Measurements from ENCODE around the gene SNRNP25.

Gene SNRNP25

GRCh38 chr16:74747-75334, 21.2 kb downstream of the SNRNP25 start:
- Histone ChIP-seq H3K9ac (ENCODE audit: low read length) (no peak overlapping the region), H3K4me2 (ENCODE audit: low read depth, low read length, poor library complexity, severe bottlenecking) (no peak overlapping the region), H3K79me2 (ENCODE audit: insufficient read depth, low read length) (no peaks in the 10 kb centered on the region), H3K4me3 (ENCODE audit: insufficient read depth, low read length, poor library complexity, severe bottlenecking) (no peak overlapping the region), H3F3A (ENCODE audit: insufficient read depth) (no peaks in the 10 kb centered on the region), H3K27ac (ENCODE audit: low read depth, low read length) (no peak overlapping the region), H3K27me3 (ENCODE audit: low read length) (no peaks in the 10 kb centered on the region), H3K36me3 (ENCODE audit: low read length) (no peaks in the 10 kb centered on the region), H3K9me3 (ENCODE audit: insufficient read depth, low read length) (no peaks in the 10 kb centered on the region), H3K9me2 (replicated peaks; ENCODE audit: insufficient read depth, low read length) (no peaks in the 10 kb centered on the region), H4K20me1 (ENCODE audit: low read depth, low read length) (no peaks in the 10 kb centered on the region), H2AFZ (ENCODE audit: low read depth, low read length, severe bottlenecking) (no peak overlapping the region)
- TF ChIP-seq CTCF (IDR thresholded peaks at IDR 0.05; ENCODE audit: insufficient read depth, low read length, poor library complexity, severe bottlenecking) (no peak), EZH2phosphoT487 (conservative IDR thresholded peaks at IDR 0.05; ENCODE audit: low read length) (no peak)

DNA sequence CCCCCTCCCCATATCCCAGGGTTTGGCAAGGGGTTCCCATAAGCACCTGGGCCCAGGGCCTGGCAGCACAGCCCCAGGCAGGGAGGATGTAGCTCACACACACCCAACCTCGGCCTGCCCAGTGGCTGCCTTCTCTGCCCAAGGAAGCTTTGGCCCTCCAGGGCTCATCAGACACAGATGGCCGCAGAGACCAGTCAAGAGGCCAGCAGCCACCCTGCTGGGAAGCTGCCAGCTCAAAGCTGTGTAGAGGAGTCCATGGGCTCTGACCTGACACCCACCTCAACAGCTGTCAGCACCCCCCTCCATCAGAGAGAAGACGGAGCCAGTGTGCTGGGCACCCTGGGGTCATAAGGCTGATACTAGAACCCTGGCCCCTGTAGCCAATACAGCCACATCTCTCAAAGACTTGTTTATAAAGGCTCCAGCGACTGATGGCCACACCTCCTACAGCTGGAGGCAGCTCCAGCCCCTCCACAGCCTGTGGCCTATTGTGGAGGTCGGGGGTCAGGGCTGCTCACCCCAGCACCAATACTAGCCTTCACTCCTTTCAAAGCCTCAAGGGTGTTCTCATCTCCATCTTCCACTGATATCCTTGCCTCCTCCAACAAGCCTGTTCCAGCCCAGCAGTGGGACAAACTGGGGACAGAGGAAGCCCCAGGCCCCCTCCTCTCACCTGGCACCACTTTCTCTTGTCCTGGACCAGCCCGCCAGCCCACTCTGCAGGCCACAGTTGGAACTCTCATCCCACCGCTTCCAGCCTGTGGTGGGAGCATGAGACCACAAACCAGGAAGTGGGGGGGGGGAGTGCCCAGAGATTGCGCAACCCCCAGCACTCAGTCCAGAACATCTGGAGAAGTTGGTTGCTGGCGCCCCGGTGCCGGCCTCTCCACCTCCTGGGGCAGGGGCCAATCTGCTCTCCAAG, 22.2 kb downstream of the SNRNP25 start:
- H3K79me2 ChIP-seq (ENCODE audit: insufficient read depth, low read length), result no peaks in the 10 kb centered on the region
- H3K36me3 ChIP-seq (ENCODE audit: low read length), result no peaks in the 10 kb centered on the region
- no peak overlapping the region for H3K4me3 ChIP-seq (ENCODE audit: insufficient read depth, low read length, poor library complexity, severe bottlenecking)
- no peaks in the 10 kb centered on the region for H4K20me1 ChIP-seq (ENCODE audit: low read depth, low read length)
- no peaks in the 10 kb centered on the region for H3F3A ChIP-seq (ENCODE audit: insufficient read depth)
- H2AFZ ChIP-seq (ENCODE audit: low read depth, low read length, severe bottlenecking), result no peak overlapping the region
- no peak overlapping the region for H3K9ac ChIP-seq (ENCODE audit: low read length)
- no peaks in the 10 kb centered on the region for H3K9me2 ChIP-seq (replicated peaks; ENCODE audit: insufficient read depth, low read length)
- H3K27me3 ChIP-seq (ENCODE audit: low read length), result no peaks in the 10 kb centered on the region
- H3K9me3 ChIP-seq (ENCODE audit: insufficient read depth, low read length), result no peaks in the 10 kb centered on the region
- H3K27ac ChIP-seq (ENCODE audit: low read depth, low read length), result no peak overlapping the region
- H3K4me2 ChIP-seq (ENCODE audit: low read depth, low read length, poor library complexity, severe bottlenecking), result no peak overlapping the region
- TF ChIP-seq EZH2phosphoT487 (conservative IDR thresholded peaks at IDR 0.05; ENCODE audit: low read length) (no peak), CTCF (IDR thresholded peaks at IDR 0.05; ENCODE audit: insufficient read depth, low read length, poor library complexity, severe bottlenecking) (no peak)

GRCh38 chr16:76535-77272, 23.1 kb downstream of the SNRNP25 start:
- Histone ChIP-seq H3K4me3 (ENCODE audit: insufficient read depth, low read length, poor library complexity, severe bottlenecking) (no peak overlapping the region), H3K36me3 (ENCODE audit: low read length) (no peaks in the 10 kb centered on the region), H3K27ac (ENCODE audit: low read depth, low read length) (no peak overlapping the region), H3K27me3 (ENCODE audit: low read length) (no peaks in the 10 kb centered on the region), H3K9ac (ENCODE audit: low read length) (peak overlapping the region; percentile 82), H3F3A (ENCODE audit: insufficient read depth) (no peaks in the 10 kb centered on the region), H4K20me1 (ENCODE audit: low read depth, low read length) (no peaks in the 10 kb centered on the region), H3K9me3 (ENCODE audit: insufficient read depth, low read length) (no peaks in the 10 kb centered on the region), H3K9me2 (replicated peaks; ENCODE audit: insufficient read depth, low read length) (no peaks in the 10 kb centered on the region), H2AFZ (ENCODE audit: low read depth, low read length, severe bottlenecking) (no peak overlapping the region), H3K4me2 (ENCODE audit: low read depth, low read length, poor library complexity, severe bottlenecking) (peak overlapping the region; percentile 59), H3K79me2 (ENCODE audit: insufficient read depth, low read length) (no peaks in the 10 kb centered on the region)
- TF ChIP-seq EZH2phosphoT487 (conservative IDR thresholded peaks at IDR 0.05; ENCODE audit: low read length) (no peak), CTCF (IDR thresholded peaks at IDR 0.05; ENCODE audit: insufficient read depth, low read length, poor library complexity, severe bottlenecking) (no peak)

Measured in SU-DHL-6 (cell line).